GM20000 (cell line): ENCODE measurements around the gene TMEM82.

ENCODE experiments used
- DNase-seq: peaks from one replicate; pipeline ENCODE4 v3.0.0; 2012; ENCODE audit warnings: low spot score
- TF ChIP-seq, protein P1 (sequence below): IDR thresholded peaks from 2 replicates; pipeline ENCODE4 v1.5.1; 2012; ENCODE audit warnings: mild to moderate bottlenecking, control low read depth; ENCODE audit errors: extremely low read depth, missing control alignments

TMEM82 gene

DNA sequence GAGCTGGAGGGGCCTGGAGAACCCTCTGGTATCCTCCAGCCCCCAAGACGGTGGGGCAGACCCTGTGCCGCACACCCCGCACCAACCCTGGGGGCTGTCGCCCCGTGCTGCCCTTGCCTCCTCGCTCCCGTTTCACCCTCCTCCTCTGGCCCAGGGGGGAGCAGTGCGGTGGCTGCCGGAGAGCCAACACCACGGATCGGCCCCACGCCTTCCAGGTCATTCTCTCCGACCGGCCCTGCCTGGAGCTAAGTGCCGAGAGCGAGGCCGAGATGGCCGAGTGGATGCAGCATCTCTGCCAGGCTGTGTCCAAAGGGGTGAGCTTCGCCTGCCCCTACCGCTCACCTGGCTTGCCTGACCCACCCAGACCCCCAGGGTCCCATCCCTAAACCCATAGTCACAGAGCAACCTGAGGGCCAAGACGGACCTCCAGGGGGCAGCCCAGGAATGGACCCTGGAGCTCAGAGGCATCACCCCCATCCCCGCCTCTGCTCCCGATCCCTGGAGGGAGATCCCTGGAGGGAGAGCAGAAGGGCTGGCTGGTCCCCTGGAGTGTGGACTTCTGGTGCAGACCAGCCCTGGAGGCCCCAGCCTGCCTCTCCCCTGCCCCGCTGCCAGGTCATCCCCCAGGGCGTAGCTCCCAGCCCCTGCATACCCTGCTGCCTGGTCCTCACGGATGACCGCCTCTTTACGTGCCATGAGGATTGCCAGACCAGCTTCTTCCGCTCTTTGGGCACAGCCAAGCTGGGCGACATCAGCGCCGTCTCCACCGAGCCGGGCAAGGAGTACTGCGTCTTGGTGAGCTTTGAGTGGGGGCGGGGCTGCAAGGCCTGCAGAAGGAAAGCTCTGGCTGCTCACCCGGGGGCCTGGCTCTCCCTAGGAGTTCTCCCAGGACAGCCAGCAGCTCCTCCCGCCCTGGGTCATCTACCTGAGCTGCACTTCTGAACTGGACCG lies 10.3 kb upstream of the TMEM82 start:
- DNase-seq = no peak
- TF ChIP-seq, protein P1, sequence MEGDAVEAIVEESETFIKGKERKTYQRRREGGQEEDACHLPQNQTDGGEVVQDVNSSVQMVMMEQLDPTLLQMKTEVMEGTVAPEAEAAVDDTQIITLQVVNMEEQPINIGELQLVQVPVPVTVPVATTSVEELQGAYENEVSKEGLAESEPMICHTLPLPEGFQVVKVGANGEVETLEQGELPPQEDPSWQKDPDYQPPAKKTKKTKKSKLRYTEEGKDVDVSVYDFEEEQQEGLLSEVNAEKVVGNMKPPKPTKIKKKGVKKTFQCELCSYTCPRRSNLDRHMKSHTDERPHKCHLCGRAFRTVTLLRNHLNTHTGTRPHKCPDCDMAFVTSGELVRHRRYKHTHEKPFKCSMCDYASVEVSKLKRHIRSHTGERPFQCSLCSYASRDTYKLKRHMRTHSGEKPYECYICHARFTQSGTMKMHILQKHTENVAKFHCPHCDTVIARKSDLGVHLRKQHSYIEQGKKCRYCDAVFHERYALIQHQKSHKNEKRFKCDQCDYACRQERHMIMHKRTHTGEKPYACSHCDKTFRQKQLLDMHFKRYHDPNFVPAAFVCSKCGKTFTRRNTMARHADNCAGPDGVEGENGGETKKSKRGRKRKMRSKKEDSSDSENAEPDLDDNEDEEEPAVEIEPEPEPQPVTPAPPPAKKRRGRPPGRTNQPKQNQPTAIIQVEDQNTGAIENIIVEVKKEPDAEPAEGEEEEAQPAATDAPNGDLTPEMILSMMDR = no peak

DNA sequence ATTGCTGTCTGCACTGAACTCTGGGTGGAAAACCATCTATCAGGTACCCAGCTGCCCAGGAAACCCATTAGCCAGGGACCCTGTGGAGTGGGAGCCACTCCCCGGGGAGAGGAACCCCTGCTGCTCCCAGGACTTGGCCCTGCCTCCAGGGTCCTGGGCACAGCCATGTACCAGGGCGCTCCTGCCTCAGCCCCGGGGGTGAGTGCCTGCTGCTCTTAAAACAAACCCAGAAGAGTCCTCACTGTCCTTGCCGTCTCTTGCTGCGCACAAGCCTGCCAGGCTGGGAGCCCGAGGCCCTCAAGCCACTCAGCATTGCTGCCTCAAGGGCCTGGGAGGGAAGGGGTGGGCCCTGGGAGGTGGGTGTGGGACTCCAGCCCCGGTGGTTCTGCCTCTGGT lies 9.6 kb upstream of the TMEM82 start:
- DNase-seq = no peak
- TF ChIP-seq, protein P1 = no peak

DNA sequence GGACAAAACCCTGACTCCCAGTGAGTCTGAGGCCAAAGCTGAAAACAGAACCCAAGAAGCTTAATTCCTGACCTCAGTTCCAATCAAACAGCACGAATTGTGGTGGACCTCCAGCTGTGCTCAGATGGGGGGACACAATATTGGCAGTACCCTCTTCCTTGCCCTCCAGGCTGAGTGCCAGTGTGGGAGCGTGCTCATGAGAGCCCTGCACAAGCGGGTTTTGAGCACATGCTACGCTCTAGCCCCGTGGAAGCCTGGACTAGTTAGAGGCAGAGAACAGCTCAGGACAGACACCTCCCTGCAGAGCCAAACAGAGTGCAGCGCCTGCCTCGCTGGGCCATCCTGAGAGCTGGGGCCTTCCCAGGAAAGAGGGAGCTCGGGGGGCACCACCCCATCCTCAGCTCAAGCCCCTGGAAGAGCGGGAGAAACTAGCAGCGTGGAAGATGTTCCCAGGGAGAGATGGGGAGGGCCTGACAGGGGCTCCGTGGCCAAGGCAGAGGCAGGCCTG lies 9.0 kb upstream of the TMEM82 start:
- TF ChIP-seq, protein P1 = no peak
- DNase-seq = no peak

DNA sequence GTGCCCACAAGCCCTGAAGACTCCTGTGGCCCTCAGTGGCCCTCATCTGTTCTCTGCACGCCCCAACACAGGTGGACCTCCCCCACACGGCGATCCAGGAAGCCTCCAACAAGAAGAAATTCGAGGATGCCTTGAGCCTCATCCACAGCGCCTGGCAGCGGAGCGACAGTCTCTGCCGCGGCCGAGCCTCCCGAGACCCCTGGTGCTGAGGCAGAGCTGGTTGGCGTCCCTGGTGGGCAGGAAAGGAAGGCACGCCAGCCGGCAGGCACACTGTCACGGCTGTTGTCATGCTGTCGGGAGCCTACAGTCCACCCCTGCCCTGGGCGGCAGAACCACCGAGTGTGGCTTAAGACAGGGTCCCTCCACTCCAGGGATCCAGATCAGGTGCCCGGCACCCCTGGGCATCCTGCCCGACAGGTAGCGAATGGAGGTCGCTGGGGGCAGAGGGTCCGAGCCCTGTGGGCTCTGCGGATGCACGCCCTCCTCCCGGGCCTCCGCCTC lies 8.5 kb upstream of the TMEM82 start:
- TF ChIP-seq, protein P1 = no peak
- DNase-seq = no peak

DNA sequence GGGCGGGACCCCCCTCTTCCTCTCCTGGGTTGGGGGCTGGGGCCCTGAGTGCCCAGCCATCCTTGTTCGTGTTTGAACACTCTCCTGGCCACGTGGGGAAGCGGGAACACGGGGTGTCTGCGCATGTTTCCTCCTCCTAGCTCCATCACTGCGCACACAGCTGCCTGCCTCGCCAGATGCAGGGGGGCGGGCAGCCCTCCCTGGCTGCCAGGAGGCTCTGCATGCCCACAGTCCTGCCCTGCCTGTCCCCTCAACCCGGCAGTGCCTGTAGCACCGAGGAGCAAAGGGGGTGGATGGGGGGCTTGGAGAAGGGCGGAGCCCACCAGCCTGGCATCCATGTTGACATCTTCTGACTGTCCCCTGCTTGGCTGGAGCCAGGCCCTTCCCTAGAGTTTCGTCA lies 8.0 kb upstream of the TMEM82 start:
- TF ChIP-seq, protein P1 = no peak
- DNase-seq = no peak

DNA sequence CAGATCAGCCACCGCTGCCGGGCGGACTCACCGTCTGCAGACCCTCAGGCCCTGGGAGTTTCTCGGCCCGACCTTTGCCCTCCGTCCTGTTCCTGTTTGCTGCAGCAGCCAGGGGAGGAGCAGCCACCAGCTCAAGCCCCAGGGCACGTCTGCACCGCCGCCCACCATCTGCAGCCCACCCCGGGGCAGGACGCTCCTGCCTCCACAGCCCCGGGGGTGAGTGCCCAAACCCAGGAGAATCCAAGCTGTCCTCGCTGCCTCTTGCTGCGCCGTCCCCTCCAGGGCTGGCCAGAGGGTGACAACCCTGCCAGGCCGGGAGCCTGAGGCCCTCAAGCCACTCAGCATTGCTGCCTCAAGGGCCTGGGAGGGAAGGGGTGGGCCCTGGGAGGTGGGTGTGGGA lies 7.4 kb upstream of the TMEM82 start:
- no peak for DNase-seq
- TF ChIP-seq, protein P1 = no peak

DNA sequence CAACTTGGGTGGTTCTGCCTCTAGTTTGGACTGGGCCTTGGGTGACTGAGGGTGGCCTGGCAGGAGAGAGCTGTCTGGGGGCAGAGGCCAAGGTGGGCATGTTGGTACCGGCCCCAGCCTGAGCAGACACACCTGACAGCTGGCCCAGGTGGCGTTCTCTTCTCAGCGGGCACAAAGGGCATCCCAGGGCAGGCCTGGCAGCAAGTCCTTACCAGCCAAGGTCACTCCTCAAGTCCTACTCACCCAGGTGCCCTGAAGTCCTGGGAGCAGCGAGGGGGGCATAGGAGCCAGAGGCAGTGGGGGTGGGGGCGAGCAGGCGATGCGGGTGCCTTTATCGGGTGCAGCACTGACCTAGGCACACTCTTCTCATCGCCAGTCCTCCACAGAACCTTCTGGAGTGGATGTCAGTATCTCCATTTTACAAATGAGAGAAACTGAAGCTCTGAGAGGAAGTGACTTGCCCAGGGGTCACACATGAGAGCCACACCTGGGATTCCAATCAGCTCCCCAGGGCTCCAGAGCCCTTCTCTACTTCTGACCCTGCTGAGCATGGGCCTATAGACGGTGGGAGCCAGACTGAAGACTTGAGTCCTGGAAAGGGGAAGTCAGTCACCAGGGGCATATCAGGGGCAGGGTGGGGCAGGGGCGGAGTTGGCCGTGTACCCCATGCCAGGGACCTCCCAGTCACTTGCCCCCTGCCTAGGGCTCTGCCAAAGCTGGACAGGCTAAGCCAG lies 6.8 kb upstream of the TMEM82 start:
- no peak for DNase-seq
- TF ChIP-seq, protein P1 = no peak
